ENCODE results near the gene AGRP.
A peak's percentile ranks its signal among the peaks of the same experiment; 100 is the strongest.

GRCh38 chr16:67486805-67487204 lies 3.5 kb upstream of the AGRP start:
- TF ChIP-seq CTCF (IDR thresholded peaks at IDR 0.05) (no peak), POLR2A (IDR thresholded peaks at IDR 0.05) (peak in 1 of 4 donors; percentile 32), EP300 (IDR thresholded peaks at IDR 0.05) (peak in 1 of 4 donors; percentile 44)
